GM19240 (cell line): ENCODE results near the gene GAD2.

Source experiments
- DNase-seq: peaks from one replicate; pipeline ENCODE4 v3.0.0; 2011; ENCODE audit warnings: low spot score; ENCODE audit not compliant: insufficient read length

Gene GAD2

DNA sequence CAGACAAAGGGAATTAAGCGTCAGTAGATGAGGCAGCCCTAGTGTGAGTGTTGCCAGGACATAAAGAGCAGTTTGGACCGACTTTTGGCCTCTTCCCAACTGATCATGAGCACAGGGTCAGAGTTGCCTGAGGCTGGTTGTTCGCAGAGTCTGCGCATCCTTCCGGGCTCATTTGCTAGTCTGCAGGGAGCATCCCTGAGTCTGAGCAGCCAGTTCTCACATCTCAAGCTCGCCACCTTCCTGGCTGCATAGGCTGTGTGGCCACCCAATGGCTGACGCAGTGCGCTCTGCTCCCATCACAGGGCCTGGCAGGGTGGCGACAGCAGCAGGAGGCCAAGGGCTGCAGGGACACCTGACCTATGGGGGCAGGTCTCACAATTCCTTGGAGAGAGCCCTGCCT lies 5.0 kb downstream of the GAD2 start:
- no peak for DNase-seq

DNA sequence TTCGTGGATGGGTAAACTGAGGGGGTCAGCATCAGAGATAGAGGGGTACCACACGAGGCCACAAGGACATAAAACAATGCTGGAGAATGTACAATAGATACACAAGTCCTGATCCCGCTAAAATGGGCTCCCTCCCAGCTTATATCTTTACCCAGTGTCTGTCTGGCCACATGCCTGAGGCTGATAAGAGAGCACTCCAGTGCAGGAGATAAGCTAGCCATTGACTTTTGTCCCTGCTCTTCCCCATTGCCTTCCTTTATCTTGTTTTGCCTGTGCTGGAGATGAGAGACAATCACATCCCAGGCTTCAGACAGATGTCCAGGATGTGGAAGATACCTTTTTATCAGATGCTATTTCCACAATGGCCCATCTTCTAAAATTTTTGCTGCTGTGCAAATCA lies 6.0 kb downstream of the GAD2 start:
- no peak for DNase-seq

DNA sequence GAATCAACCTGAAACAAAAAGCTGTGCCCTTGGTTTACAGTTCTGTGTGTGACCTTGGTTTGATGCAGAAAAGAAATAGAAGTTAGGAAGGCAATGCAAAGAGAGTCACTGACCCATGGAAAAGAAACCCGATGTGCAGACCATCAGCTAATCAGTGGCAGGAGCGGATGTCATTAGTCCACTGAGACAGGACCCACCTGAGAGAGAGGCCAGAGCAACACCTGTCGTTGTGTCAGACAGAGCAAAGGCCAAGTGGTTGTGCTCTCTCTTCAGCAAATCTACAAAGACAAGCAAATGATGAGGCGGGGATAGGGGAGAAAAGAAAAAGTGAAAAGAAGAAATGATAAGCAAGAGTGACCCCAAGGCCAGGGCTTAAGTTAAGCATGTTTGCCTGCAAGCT lies 8.7 kb downstream of the GAD2 start:
- DNase-seq, result no peak

DNA sequence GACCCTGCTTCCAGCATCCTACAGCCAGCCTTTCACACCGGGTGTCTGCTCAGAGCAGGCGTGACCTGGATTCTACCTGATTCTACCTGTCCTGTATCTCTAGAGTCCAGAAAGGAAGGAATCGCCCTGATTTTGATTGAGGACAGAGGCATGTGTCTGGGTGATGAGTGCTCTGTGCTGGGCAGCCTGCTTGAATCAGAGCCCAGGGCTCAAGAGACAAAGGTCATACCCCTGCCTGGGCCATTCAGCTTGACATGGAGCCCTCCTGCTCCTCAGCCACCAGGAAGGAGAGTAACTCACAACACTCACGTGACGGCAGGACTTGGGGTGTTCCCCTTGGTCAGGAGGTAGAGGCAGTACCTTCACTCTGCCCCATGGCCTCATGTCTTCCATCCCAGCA lies 11.2 kb downstream of the GAD2 start:
- no peak for DNase-seq

DNA sequence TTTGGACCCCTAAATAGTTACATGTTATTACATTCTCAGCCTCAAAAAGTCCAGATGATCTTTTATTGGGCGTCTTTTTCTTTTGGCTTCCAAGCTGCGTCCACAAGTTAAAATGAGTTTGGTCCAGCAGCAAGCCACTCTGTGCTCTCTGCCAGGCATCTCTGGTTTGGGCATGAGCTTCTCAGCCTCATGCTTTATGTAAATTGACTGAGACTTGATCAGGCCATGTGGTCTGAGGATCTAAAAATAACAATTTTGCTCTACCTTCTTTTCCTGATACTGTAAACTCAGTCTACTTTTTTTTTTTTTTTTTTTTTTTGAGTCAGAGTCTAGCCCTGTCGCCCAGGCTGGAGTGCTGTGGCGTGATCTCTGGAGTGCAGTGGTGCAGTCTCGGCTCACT lies 15.6 kb downstream of the GAD2 start:
- DNase-seq, result no peak

DNA sequence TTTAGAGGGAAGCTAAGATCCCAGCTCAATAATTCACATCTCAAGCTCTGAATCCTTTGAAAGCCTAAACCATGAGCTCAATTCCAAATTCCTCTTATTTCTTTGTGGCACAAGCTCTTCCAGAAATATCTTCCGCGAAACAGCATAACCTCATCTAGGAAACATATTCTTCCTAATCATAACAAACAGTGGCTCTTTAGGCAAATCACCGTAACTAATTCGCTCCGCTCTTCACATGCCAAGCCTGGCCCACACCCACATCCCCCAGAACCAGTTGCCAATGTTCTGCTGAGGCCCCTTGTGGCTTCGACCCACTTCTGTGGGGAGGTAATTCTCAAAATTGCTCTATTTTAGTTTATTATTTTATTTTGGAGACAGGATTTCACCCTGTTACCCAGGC lies 19.2 kb downstream of the GAD2 start:
- no peak for DNase-seq

DNA sequence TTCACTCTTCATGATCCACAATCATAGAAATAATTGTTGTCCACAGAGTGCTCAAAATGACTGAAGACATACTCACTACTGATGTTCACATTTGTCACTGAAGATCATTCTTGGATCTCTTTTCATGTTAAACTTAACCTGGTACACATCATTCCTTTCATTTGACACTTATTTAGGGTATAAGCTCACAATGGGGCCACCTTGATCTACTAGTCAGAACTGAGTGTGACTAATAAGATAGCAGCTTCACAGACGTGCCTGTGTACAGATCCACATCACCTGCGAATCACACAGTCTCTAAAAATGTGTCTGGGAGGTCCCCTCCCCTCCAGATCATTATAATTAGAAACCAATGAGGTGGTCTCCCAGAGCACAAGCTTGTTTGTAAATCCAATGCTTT lies 21.8 kb downstream of the GAD2 start:
- DNase-seq, result no peak

DNA sequence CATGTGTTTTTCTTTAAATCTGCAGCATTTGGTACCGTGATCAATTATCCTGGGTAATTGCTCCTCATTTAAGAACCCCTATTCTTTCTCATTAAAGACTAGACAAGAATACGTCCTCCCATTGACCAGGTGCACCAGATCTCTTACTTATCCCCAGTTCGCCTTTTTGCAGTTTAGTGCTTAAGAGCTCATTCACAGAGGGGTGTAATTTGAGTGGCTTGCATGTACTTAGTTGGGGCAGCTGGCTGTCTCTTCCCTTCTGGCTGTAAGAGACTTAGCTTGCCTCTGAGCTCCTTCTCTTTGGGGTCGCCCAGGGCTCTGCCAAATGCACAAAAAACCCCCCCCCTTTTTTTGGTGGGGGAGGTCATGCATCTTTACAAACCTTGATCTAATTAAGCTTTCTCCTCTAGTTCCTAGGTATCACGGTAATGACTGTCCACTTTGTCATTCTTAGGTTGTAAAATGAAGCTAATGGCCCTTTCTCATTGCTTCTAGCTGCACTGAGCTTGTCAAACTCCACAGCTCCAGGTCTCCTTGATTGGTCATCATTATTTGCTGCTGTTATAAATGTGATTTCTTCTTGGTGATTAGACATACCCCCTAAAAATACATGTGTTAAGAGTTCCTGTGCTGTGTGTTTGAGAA lies 26.3 kb downstream of the GAD2 start:
- DNase-seq, result no peak

DNA sequence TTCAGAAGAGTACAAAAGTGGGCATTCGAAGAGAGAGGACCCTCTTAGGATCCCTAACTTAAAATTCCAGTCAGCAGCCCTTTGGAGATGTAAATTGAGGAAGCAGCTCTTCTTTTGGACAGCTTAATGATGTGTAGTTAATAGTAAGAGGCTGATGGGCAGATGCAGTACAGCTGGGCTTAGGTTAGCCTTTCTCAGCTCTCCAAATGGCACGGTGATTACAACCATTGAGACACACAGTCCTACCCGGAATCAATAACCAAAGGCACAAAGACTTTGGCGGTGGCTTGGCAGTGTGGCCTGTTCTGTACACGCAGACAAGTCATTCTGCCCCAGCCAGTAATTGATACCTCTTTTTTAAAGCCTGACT lies 26.8 kb downstream of the GAD2 start:
- no peak for DNase-seq

DNA sequence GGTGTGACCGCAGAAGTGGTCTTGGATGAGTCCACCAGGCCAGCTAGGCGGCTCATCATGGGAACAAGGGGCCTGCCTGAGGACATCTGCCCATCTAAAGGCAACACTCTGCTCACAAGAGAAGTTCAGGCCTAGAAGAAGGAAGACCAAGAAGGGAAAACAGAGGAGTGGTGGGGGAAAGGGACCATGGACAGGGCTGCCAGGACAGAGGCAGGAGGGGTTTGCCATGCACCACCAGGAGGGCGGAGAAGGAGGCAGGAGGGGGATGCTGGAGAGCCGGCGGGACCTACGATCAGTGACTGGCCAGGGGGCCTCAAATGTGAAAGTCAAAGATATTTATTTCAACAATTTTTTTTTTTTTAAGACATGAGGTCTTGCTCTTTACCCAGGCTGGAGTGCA lies 33.1 kb downstream of the GAD2 start:
- no peak for DNase-seq

DNA sequence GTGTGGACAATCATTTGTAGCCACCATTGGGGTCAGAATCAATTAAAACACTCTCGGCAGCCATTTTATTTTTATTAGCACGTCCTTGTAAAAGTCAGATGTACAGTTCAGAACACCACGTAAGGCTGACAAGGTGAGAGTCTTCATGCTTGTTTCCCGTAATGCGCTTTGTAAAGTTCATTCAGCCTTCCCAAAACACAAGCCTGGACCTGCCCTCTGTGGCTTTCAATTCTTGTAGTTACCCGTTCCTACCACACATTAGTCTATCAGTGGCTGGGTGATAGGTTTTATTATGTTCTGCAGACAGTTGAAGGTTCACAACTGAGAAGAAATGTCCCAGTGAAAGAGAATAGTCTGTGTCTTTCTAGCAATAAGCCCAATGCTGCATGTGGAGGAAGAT lies 35.4 kb downstream of the GAD2 start:
- no peak for DNase-seq

DNA sequence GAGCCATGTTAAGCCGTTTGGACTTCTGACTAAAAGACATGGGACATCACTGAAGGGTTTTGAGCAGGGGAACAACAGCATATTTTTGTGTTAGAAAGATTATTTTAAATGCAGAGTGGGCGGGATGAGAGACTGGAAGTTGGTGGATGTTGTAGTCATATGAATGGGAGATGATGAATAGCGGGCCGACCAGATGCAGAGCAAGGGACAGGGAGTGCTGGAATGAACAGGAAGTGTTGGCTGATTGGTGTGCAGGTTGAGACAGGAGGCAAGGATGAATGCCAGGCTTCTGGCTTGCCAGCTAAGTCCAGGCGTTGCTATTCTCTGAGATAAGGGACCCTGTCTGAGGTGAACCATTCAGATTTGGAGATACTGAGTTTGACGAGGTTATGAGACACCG lies 38.0 kb downstream of the GAD2 start:
- no peak for DNase-seq

DNA sequence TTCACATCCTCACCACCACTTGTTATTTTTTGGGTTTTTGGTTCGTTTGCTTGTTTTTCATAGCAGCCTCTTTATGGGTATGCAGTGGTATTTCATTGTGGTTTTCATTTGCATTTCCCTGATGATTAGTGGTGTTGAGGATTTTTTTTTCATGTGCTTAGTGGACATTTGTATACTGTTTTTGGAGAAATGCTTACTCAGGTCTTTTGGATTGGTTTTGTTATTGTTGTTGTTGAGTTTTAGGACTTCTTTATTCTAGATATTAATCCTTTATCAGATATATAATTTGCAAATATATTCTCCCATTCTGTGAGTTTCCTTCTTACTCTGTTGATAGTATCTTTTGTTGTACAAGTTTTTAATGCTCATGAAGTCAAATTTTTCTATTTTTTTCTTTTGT lies 42.8 kb downstream of the GAD2 start:
- no peak for DNase-seq

DNA sequence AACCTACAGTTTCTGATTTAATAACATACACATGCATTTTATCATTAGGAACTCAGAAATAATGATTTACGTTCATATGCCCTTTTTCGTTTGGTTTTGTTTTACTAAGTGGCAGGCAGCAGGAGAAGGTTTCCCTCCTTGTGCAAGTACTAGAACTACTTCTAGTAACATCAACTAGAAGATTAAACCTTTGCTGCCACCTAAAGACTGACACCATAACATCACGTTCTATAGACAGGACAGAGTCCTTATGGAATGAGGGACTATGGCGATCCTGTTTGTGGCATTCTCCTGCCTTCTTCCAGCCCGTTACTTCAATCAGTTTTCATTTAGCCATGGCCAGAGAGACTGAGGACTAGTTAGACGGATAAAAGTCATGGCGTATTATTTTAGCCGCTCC lies 53.2 kb downstream of the GAD2 start:
- no peak for DNase-seq

DNA sequence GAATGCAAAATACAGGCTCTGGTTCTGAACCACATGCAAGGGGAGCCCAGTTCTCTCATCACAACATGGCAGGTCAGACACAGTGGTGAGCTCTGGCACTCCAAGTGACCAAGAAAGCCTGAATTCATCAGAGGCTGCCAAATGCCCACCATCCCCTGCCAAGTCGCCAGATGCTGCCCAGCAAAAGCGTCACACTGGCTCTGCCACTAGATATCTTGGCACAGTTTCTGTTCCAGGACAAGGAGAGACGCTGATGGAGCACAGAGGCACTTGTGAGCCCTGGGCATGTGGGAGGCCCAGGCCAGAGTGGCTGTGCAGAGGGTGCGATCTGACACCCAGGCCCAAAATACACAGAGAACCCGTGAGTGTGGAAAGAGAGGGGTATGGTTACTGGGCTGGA lies 57.8 kb downstream of the GAD2 start:
- no peak for DNase-seq

DNA sequence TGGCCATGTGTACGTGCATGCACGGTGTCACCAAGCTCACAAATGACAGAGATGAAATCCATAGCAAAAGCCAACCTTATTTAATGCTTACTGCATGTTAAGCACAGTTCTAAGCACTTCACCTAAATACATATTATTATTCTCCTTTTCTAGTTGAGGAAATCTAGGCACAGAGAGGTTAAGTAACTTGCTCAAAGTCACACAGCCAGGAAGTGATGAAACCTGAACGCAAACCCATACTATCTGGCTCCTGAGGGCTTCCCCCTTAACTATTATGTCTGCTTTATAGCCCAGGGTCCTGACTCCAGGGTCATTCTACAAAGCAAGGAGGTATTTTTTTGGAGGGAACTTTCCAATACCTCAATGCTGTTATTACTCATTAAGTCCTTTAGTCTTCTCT lies 61.7 kb downstream of the GAD2 start:
- no peak for DNase-seq

DNA sequence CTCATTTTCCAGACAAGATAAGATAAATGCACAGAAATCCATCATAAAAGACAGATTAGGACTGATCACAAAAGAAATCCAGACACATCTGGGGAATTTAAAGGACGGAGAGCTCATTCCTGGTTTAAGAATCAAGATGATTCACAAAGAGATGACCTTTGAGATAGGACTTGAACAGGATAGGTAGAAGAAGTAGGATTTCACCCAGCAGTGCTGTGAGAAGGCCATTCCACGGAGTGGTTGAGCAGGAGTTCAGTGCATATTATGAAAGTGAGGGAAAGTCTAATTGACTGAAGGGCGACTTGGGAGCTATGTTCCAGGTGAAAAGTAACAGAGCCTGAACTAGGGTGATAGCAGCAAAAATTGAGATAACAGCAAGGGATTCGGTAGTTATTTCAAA lies 73.7 kb downstream of the GAD2 start:
- no peak for DNase-seq

DNA sequence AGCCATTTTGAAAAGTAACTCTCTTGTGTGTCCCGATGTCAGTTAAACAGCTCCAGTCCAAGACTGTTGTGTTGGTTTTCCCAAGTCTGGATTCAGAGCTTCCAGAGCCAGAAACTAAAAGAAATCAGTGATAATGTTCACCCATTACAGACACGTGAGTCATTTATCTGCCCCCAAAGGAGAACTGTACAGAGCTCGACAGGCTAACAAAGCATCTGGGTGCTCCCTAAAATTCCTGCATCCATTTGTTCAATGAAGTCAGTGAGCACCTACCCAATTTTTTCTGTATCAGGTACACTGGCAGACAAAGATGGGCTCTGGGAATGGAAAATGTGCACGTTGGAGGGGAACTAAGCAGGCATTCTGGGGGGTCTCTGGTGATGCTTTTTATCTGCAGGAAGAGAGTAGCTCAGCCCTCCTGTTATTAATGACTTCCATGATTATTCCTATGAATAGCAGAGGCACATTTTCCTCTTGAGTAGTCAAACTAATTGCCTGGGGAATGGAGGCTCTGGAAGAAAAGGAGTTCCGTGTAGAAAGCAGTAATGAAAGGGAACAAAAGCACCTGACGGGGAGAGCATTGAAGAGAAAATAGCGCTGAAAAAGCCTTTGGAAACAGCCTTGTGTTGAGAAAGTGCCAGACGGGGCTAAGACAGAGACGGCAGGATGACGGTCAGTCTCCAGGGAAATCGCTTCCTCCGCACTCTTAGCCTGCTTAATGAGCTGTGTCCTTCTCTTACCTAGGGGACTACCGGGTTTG lies 75.3 kb downstream of the GAD2 start:
- DNase-seq, result no peak

DNA sequence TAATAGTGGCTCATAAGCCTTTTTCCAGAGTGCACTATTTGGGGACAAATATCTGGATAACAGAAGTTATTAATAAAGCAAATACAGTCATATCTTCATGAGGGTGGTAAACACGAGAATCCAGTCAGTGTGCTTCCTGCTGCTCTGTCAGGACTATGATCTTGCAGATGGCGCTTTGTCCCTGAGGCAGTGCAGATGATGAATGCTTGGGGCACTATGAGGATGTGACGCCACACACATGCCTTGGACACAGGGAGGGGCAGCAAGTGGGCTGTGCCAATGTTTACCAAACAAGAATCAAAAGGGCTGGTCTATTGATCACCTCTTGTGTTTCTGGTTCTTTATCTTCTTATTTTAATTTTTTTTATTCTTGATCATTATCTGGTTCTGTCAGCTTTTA lies 79.8 kb downstream of the GAD2 start:
- no peak for DNase-seq

DNA sequence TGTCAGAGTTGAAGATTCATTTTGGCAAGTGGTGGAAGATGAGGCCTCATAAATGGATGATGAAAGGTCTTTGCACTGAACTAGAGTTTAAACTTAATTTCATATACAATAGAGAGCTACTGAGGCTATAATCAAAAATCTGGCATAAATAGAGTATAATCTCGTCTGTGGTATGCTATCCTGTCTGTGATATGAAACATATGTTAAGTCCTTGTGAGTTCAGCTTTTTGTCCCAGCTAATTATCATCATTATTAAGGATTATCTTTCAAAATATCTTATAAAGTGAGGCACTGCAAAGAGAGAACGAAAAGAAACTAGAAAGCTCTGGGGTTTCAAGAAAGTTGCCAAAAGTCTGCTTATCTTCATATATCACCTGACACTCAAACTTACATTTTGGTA lies 83.4 kb downstream of the GAD2 start:
- no peak for DNase-seq

DNA sequence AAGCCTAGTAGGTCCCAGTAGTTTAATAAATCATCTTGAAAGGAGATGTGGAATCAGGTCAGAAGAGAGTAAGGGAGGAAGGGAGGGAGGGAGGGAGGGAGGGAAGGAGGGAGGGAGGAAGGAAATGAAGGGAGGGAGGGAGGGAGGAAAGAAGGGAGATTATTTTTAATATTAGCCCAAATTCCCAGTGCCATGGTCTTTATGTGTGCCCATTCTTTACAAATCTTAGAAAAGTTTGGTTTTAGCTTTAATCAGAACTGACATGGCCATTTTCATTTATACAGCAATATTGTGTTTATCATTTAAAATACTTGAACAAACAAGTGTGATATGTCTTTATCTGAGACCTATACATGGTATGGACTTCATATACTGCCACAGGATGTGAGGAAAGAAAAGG lies 86.8 kb downstream of the GAD2 start:
- DNase-seq, result no peak

DNA sequence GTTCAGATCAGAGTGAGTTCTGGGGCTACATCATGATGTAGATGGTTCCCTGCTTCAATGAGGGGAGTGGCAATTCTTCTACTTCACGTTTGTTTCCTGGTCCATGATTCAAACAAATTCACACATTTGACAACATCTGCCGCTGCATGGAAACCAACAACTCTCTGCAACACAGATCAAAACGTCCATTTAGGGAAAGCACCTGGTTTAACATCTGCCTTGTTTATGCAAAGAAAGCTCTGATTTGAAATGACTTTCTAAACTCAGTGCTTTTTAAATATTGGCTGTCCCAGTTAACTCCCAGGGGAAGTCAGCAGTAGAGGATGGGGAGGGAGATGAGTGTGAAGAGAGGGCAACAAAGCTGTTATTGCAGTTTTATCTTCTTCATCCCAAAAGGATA lies 93.8 kb downstream of the GAD2 start:
- no peak for DNase-seq

DNA sequence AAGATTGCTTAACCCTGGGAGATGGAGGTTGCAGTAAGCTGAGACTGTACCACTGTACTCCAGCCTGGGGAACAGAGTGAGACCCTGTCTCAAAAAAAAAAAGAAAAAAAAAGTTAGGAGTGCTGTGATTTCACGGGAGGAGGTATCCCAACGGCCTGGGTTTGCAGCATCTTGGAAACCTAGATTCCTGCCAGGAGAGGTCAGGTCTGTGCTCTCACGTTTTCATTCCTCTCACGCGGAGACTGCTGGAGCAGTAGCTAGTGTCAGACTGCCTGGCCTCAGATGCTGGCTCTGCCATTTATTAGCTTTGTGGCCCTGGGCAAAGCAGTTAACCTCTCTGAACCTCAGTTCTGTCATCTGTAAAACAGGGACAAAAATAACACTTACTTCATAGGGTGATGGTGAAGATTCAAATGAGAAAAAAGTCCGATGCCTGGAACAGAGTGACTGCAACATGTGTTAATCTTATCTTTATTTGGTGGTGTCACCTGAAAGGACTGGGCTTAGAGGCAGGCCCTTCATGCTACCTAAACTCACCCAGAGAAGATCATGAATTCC lies 94.9 kb downstream of the GAD2 start:
- DNase-seq, result no peak
